Natural killer cell (primary cell): Measurements from ENCODE around the gene SERTAD3. TPM values are rescaled to one million over a fixed set of nuclear protein-coding genes. Genes with fewer than 3 reads are reported as not detected.
"Not testable (repeated sequence)": the region's sequence is repeated elsewhere in the genome, so short reads cannot be mapped to it uniquely, and the experiment has no call there.

Experiments
- ATAC-seq, 3 donors: fragments of 150-1000 bp in 2 of 3; fragments of 200-7000 bp in 1 of 3; cut with Tn5 transposase; 1 replicate in 1 of 3; 2 replicates in 2 of 3; pipeline ENCODE4 v1.10.0; 2021; ENCODE audit warnings: mild to moderate bottlenecking in 2 of 3, moderate library complexity in 2 of 3
- DNase-seq, 2 donors: peaks; one replicate each; pipeline versions ENCODE4 v3.0.0 to v3.0.0-alpha.2; 2013 to 2021; ENCODE audit warnings: mixed read lengths in 1 of 2
- H3K27ac ChIP-seq: one replicate; pipeline ENCODE4 v1.5.1; 2013; ENCODE audit warnings: mild to moderate bottlenecking, low read length
- H3K27me3 ChIP-seq: one replicate; pipeline ENCODE4 v1.6.1; 2013; ENCODE audit warnings: low read length; ENCODE audit not compliant: control insufficient read depth, insufficient read depth
- H3K36me3 ChIP-seq: one replicate; pipeline ENCODE4 v1.6.1; 2013; ENCODE audit warnings: low read length; ENCODE audit not compliant: control insufficient read depth, insufficient read depth
- H3K4me1 ChIP-seq: one replicate; pipeline ENCODE4 v1.6.1; 2013; ENCODE audit warnings: low read length; ENCODE audit not compliant: control insufficient read depth, insufficient read depth
- H3K4me3 ChIP-seq: one replicate; pipeline ENCODE4 v1.5.1; 2013; ENCODE audit warnings: low read length
- H3K9me3 ChIP-seq: one replicate; pipeline ENCODE4 v1.6.1; 2013; ENCODE audit warnings: low read length; ENCODE audit not compliant: control insufficient read depth, insufficient read depth
- H3K27ac Mint-ChIP-seq, 2 donors: one replicate each; pipeline ENCODE4 v1.8.0; 2022; ENCODE audit warnings: mild to moderate bottlenecking in 2 of 2, mixed read lengths in 2 of 2, moderate library complexity in 1 of 2
- H3K27me3 Mint-ChIP-seq, 2 donors: one replicate each; pipeline ENCODE4 v1.8.0; 2022; ENCODE audit warnings: low read depth in 2 of 2, mixed read lengths in 2 of 2
- H3K36me3 Mint-ChIP-seq: one replicate; pipeline ENCODE4 v1.8.0; 2022; ENCODE audit warnings: mixed read lengths
- H3K4me1 Mint-ChIP-seq, 2 donors: one replicate each; pipeline ENCODE4 v1.8.0; 2022; ENCODE audit warnings: mixed read lengths in 2 of 2
- H3K4me3 Mint-ChIP-seq: one replicate; pipeline ENCODE4 v1.8.0; 2022; ENCODE audit warnings: mild to moderate bottlenecking, moderate library complexity, mixed read lengths
- H3K9me3 Mint-ChIP-seq, 2 donors: one replicate each; pipeline ENCODE4 v1.8.0; 2022; ENCODE audit warnings: mixed read lengths in 2 of 2
- WGBS: methylation state at CpG from one replicate; pipeline ENCODE4 v1.1.7; 2013; ENCODE audit warnings: missing lambda C conversion rate; ENCODE audit not compliant: insufficient coverage; 5-methylcytosine and 5-hydroxymethylcytosine counted together
- intact Hi-C: fragments of 100-400 bp; cut with micrococcal nuclease; formaldehyde crosslinking; loops from one replicate; pipeline ENCODE4 v1.14.2; 2022
- total RNA-seq, 4 donors: library from RNA; stranded (reverse); fragments of 120-200 nt in 1 of 4; gene quantifications; one replicate each; pipeline versions ENCODE4 v1.2.3 to v1.2.4, GENCODE V29; 2013 to 2022
- TF ChIP-seq, protein P1 (sequence below): fragments of 200-600 bp; IDR thresholded peaks from one replicate; pipeline ENCODE4 v1.8.0; 2022; ENCODE audit warnings: antibody characterized with exemption

Gene SERTAD3
- total RNA-seq, 3 donors from 2014 or later (not counting 1 experiment from before 2014, with no cell fraction given): 57.3 to 102 (median 83.3) TPM

DNA sequence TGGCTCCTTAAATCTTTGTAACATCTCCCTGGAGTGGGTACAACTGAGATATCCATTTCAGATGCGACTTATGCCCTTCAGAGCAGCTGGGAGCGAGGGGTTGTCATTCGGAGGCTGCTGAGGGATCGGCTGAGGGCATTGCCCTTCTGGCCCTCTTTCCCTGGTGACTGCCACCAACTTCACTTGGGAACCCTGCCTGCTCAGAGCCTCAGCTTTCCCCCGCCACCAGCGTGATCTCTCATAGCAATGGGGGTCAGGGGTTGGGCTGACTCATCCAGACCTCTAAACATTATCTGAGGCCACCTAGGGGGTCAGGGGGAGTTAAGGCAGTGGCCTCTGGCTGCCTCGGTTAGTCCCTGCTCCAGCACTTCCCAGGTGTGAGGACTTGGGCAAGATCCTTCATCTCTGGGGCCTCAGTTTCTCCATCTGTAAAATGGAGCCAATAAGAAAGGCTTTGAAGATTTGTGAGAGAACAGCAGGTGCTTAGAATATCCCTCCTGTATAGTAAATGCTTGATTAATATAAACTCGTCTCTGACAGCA, 32.1 kb downstream of the SERTAD3 start:
- TF ChIP-seq, protein P1, sequence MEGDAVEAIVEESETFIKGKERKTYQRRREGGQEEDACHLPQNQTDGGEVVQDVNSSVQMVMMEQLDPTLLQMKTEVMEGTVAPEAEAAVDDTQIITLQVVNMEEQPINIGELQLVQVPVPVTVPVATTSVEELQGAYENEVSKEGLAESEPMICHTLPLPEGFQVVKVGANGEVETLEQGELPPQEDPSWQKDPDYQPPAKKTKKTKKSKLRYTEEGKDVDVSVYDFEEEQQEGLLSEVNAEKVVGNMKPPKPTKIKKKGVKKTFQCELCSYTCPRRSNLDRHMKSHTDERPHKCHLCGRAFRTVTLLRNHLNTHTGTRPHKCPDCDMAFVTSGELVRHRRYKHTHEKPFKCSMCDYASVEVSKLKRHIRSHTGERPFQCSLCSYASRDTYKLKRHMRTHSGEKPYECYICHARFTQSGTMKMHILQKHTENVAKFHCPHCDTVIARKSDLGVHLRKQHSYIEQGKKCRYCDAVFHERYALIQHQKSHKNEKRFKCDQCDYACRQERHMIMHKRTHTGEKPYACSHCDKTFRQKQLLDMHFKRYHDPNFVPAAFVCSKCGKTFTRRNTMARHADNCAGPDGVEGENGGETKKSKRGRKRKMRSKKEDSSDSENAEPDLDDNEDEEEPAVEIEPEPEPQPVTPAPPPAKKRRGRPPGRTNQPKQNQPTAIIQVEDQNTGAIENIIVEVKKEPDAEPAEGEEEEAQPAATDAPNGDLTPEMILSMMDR: no peak
- no peak for DNase-seq
- WGBS: 91% methylated on average over 7 of the region's 8 CpGs
- Histone ChIP-seq H3K36me3 (no peaks in the 10 kb centered on the region), H3K9me3 (no peaks in the 10 kb centered on the region), H3K27me3 (no peaks in the 10 kb centered on the region), H3K4me1 (peaks cover 57% of the 10 kb centered on the region), H3K27ac (no peak overlapping the region), H3K4me3 (no peak overlapping the region)
- no peaks in the 10 kb centered on the region for H3K9me3 Mint-ChIP-seq
- H3K4me3 Mint-ChIP-seq: no peak overlapping the region
- no peak for ATAC-seq
- no peak overlapping the region for H3K27ac Mint-ChIP-seq
- peaks cover 23 to 37% of the 10 kb centered on the region in 2 donors for H3K4me1 Mint-ChIP-seq
- peaks cover 0 to 3% of the 10 kb centered on the region in 2 donors for H3K27me3 Mint-ChIP-seq
- H3K36me3 Mint-ChIP-seq: no peaks in the 10 kb centered on the region
- intact Hi-C loops: no loop called here

DNA sequence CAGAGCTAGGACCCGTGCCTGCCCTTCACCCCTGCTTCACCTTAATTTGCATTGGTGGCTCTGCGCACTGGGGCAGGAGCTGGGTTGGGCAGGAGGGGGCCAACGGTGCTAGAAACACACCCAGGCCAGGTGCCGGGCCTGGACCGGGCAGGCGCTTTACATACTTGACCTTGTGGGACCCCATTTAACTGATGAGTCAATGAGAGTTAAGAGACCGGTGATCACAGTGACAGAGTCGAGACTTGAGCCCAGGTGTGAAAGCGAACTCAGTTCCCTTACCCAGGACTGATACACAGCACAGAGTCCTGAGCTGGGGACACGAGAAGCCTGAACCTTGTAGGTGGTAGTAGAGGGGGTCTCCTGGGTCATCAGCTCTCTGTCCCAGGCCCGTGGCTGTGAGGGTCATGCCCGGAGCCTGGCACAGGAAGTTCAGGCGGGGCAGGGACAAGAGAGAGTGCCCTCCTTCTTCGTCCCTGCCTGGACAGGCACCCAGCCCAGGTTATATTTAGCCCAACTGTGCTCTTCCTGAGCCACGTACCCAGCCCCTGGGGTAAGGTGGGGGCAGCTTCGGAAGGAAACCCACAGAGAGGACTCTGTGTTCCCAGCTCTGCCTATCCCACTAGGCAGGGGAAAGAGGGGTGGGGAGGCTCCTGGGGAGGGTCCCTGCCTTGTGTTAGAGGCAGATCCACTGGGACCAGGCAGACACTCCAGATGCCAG, 32.9 kb downstream of the SERTAD3 start:
- TF ChIP-seq, protein P1: no peak
- Histone ChIP-seq H3K27me3 (no peaks in the 10 kb centered on the region), H3K36me3 (no peaks in the 10 kb centered on the region), H3K9me3 (no peaks in the 10 kb centered on the region), H3K27ac (no peak overlapping the region), H3K4me1 (peaks cover 49% of the 10 kb centered on the region), H3K4me3 (no peak overlapping the region)
- 44% methylated on average over 16 of the region's 16 CpGs for WGBS
- Mint-ChIP-seq H3K4me1 (peaks cover 19 to 33% of the 10 kb centered on the region in 2 donors), H3K27me3 (peaks cover 0 to 3% of the 10 kb centered on the region in 2 donors), H3K4me3 (no peak overlapping the region), H3K9me3 (no peaks in the 10 kb centered on the region), H3K27ac (no peak overlapping the region), H3K36me3 (no peaks in the 10 kb centered on the region)
- DNase-seq (peak in 1 of 2 donors; percentile 1), ATAC-seq (no peak)
- intact Hi-C loops: no loop called here

GRCh38 chr19:40410030-40410389, 34.1 kb downstream of the SERTAD3 start:
- H3K4me1 Mint-ChIP-seq: peaks cover 12 to 26% of the 10 kb centered on the region in 2 donors
- Histone ChIP-seq H3K36me3 (no peaks in the 10 kb centered on the region), H3K4me1 (peaks cover 41% of the 10 kb centered on the region), H3K4me3 (no peak overlapping the region), H3K9me3 (no peaks in the 10 kb centered on the region), H3K27me3 (no peaks in the 10 kb centered on the region), H3K27ac (no peak overlapping the region)
- WGBS: 69% methylated on average over 9 of the region's 9 CpGs
- no peaks in the 10 kb centered on the region for H3K36me3 Mint-ChIP-seq
- peaks cover 0 to 3% of the 10 kb centered on the region in 2 donors for H3K27me3 Mint-ChIP-seq
- TF ChIP-seq, protein P1: no peak
- H3K27ac Mint-ChIP-seq: no peak overlapping the region
- H3K4me3 Mint-ChIP-seq: no peak overlapping the region
- no peak for ATAC-seq
- no peaks in the 10 kb centered on the region for H3K9me3 Mint-ChIP-seq
- intact Hi-C loops: no loop called here
- no peak for DNase-seq

DNA sequence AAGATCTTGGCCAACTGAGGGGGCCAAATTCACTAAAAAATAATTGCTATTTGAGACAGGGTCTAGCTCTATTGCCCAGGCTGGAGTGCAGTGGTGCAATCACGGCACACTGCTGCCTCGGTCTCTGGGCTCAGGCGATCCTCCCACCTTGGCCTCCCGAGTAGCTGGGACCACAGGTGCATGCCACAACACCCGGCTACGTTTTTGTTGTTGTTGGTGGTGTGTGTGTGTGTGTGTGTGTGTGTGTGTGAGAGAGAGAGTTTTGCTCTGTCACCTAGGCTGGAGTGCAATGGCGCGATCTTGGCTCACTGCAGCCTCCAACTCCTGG, 35.6 kb downstream of the SERTAD3 start:
- H3K4me3 ChIP-seq, H3K27ac ChIP-seq, H3K27me3 ChIP-seq, H3K4me3 Mint-ChIP-seq, H3K9me3 Mint-ChIP-seq, ATAC-seq, DNase-seq, H3K36me3 Mint-ChIP-seq, H3K27ac Mint-ChIP-seq, intact Hi-C loops, H3K27me3 Mint-ChIP-seq, H3K36me3 ChIP-seq, H3K9me3 ChIP-seq: not testable (repeated sequence)
- H3K4me1 Mint-ChIP-seq: peaks cover 13 to 31% of the 10 kb centered on the region in 2 donors
- 90% methylated on average over 8 of the region's 8 CpGs for WGBS
- H3K4me1 ChIP-seq: peaks cover 36% of the 10 kb centered on the region
